ENCODE data around the gene SERPINA4. TPM values are rescaled to one million over a fixed set of nuclear protein-coding genes. Genes with fewer than 3 reads are reported as not detected.

The SERPINA4 gene
- total and polyA plus RNA-seq, 9 of the 15 experiments (the other 6 are each of a cell fraction or from before 2014, with no cell fraction given), result not detected

DNA sequence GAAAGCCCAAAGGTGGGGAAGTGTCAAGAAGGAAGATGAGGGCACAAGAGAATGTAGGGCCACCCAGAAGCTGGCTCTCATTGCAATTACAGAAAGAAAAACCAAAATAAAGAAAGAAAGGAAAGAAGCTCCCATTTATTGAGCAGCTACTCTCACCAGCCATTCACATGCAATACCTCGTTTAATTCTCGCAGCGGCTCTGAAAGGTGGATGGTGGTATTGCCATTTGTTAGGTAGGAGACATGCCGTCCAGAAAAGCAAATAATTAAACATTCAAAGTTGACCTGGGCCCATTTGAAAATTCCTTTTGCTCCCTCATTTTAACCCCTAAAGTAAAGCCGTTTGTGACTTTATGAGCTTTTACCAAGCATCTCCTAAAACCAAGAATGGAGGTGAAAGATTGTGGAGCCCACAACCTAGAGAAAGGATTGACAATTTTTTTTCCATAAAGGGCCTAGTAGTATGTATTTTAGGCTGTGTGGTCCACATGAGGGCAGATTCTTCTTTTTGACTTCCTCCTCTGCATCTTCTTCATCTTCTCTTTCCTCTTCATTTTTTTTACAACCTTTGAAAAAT is 56.2 kb downstream of the SERPINA4 start (continued):
- TF ChIP-seq, protein P1, sequence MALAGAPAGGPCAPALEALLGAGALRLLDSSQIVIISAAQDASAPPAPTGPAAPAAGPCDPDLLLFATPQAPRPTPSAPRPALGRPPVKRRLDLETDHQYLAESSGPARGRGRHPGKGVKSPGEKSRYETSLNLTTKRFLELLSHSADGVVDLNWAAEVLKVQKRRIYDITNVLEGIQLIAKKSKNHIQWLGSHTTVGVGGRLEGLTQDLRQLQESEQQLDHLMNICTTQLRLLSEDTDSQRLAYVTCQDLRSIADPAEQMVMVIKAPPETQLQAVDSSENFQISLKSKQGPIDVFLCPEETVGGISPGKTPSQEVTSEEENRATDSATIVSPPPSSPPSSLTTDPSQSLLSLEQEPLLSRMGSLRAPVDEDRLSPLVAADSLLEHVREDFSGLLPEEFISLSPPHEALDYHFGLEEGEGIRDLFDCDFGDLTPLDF (CRISPR knock-in tag; IDR thresholded peaks at IDR 0.05), result no peak
- no peak for TF ChIP-seq RNF2 (IDR thresholded peaks at IDR 0.05)
- TF ChIP-seq, protein P2, sequence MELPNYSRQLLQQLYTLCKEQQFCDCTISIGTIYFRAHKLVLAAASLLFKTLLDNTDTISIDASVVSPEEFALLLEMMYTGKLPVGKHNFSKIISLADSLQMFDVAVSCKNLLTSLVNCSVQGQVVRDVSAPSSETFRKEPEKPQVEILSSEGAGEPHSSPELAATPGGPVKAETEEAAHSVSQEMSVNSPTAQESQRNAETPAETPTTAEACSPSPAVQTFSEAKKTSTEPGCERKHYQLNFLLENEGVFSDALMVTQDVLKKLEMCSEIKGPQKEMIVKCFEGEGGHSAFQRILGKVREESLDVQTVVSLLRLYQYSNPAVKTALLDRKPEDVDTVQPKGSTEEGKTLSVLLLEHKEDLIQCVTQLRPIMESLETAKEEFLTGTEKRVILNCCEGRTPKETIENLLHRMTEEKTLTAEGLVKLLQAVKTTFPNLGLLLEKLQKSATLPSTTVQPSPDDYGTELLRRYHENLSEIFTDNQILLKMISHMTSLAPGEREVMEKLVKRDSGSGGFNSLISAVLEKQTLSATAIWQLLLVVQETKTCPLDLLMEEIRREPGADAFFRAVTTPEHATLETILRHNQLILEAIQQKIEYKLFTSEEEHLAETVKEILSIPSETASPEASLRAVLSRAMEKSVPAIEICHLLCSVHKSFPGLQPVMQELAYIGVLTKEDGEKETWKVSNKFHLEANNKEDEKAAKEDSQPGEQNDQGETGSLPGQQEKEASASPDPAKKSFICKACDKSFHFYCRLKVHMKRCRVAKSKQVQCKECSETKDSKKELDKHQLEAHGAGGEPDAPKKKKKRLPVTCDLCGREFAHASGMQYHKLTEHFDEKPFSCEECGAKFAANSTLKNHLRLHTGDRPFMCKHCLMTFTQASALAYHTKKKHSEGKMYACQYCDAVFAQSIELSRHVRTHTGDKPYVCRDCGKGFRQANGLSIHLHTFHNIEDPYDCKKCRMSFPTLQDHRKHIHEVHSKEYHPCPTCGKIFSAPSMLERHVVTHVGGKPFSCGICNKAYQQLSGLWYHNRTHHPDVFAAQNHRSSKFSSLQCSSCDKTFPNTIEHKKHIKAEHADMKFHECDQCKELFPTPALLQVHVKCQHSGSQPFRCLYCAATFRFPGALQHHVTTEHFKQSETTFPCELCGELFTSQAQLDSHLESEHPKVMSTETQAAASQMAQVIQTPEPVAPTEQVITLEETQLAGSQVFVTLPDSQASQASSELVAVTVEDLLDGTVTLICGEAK (IDR thresholded peaks at IDR 0.05), result no peak
- TF ChIP-seq, protein P2 (CRISPR knock-in tag; IDR thresholded peaks at IDR 0.05), result no peak
- TF ChIP-seq RHOXF2B (CRISPR knock-in tag; conservative IDR thresholded peaks at IDR 0.05), result no peak
- no peak for TF ChIP-seq ILF3 (IDR thresholded peaks at IDR 0.05; ENCODE audit: borderline replicate concordance)
